GM06990 (cell line): ENCODE data around the gene AUNIP.

Experiments
- DNase-seq: peaks from one replicate; pipeline ENCODE4 v3.0.0-alpha.2; 2011; ENCODE audit not compliant: insufficient read length; ENCODE audit errors: extremely low read depth
- H3K27me3 ChIP-seq: replicated peaks from 2 replicates; pipeline ENCODE4 v1.6.0; 2011; ENCODE audit warnings: low read length; ENCODE audit not compliant: control insufficient read depth, insufficient read depth
- H3K36me3 ChIP-seq: 2 replicates; pipeline ENCODE4 v1.5.1; 2011; ENCODE audit warnings: low read length; ENCODE audit not compliant: control insufficient read depth, insufficient read depth
- H3K4me3 ChIP-seq: replicated peaks from 2 replicates; pipeline ENCODE4 v1.5.1; 2011; ENCODE audit warnings: low read depth, mild to moderate bottlenecking, control low read depth, low read length
- CTCF ChIP-seq: IDR thresholded peaks from 2 replicates; pipeline ENCODE4 v1.5.1; 2011; ENCODE audit warnings: low read length, control low read depth, mild to moderate bottlenecking, inconsistent platforms; ENCODE audit not compliant: insufficient read depth, poor library complexity, severe bottlenecking

Gene AUNIP

GRCh38 chr1:25793585-25794170, 65.6 kb downstream of the AUNIP start:
- no peaks in the 10 kb centered on the region; the same call in 1 of the 2 replicates for H3K27me3 ChIP-seq
- H3K36me3 ChIP-seq = no peaks in the 10 kb centered on the region
- no peak for DNase-seq
- no peak for TF ChIP-seq CTCF
- H3K4me3 ChIP-seq = no peak overlapping the region

DNA sequence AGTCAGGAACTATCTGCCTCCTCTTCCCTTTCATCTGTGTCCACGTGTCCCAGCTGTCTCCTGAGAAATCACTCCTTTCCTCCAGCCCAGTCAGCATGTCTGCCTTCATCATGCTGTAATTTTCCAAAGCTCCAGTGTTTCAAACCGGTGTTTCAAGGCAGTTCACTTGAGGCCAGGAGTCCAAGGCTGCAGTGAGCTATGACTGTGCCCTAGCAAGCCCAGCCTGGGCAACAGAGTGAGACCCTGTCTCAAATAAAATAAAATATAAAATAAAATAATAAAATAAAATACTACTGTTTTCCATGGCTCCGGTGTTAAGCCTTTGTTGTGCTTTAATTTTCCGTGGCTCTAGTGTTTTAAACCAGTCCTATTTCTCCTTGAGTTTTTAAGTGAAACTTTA, 67.1 kb downstream of the AUNIP start:
- Histone ChIP-seq H3K36me3 (no peaks in the 10 kb centered on the region), H3K27me3 (no peaks in the 10 kb centered on the region; the same call in 1 of the 2 replicates), H3K4me3 (no peak overlapping the region)
- TF ChIP-seq CTCF = no peak
- no peak for DNase-seq

DNA sequence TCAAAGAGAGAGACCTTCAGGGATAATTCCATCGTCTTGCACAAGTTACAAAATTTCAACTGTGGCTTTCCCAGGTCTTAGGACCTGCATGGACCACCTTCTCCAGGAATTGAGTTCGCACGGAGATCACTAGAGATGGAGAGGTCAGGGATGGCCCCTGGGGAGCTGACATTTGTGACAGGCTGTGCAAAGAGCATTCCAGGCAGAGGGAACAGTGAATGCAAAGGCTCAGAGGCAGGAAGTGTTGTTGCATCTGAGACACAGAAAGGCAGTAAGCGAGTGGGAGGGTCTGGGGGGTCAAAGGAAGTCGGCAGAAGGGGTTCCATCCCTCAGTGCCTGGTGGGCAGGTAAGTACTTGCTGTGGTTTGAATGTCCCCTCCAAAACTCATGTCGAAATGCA, 68.8 kb downstream of the AUNIP start:
- no peak for TF ChIP-seq CTCF
- H3K4me3 ChIP-seq = no peak overlapping the region
- DNase-seq = no peak
- H3K36me3 ChIP-seq = no peaks in the 10 kb centered on the region
- no peaks in the 10 kb centered on the region; the same call in 1 of the 2 replicates for H3K27me3 ChIP-seq

- H3K27me3 ChIP-seq = no peaks in the 10 kb centered on the region; the same call in 1 of the 2 replicates
- H3K36me3 ChIP-seq = no peaks in the 10 kb centered on the region
- H3K4me3 ChIP-seq = no peak overlapping the region
- no peak for DNase-seq
- no peak for TF ChIP-seq CTCF
Observed at GRCh38 chr1:25787760-25788166, 71.5 kb downstream of the AUNIP start.

DNA sequence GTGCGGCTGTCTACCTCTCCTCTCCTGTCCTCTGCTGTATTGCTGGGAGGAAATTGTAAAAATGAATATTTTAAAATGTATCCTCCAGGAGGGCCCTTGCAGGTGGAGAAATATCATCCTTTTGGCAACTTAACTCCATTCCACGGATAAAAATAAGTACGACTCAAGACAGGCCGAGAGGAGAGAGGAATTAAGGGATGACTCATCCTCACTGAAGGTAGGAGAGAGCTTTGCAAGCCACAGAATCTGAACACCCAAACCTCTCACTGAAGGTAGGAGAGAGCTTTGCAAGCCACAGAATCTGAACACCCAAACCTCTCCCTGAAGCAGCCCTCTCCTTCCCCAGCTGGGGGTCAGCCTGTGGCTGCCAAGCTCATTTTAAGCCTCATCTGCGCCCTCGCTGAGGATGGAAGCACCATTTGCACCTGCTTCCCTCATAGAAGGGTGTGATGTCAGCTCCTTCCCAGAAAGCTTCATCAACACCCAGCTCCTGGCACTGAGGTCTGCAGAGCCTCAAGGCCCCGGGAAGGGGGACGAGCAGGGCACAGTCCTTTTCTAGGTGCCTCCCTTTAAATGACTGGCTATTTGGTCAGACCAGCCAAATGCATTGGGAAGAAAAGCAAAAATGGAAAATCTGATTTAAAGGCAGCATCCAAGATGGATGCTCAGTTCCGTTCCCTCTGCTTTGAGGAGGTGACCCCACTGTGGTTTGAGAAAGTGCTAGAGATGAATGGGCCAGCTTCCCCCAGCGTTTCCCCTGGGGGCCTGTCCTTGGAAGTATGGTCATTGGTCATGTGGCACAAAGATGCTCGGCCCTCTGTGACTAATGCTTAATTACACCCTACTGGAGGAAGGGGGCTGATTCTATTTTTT, 72.1 kb downstream of the AUNIP start:
- H3K27me3 ChIP-seq = no peaks in the 10 kb centered on the region; the same call in 1 of the 2 replicates
- TF ChIP-seq CTCF = no peak
- no peaks in the 10 kb centered on the region for H3K36me3 ChIP-seq
- H3K4me3 ChIP-seq = no peak overlapping the region
- DNase-seq = no peak
